NAMALWA (cell line): ENCODE results near the gene FAM81B.

Experiments
- DNase-seq: peaks from one replicate; pipeline ENCODE4 v3.0.0-alpha.2; 2015; ENCODE audit warnings: low spot score

Gene FAM81B

DNA sequence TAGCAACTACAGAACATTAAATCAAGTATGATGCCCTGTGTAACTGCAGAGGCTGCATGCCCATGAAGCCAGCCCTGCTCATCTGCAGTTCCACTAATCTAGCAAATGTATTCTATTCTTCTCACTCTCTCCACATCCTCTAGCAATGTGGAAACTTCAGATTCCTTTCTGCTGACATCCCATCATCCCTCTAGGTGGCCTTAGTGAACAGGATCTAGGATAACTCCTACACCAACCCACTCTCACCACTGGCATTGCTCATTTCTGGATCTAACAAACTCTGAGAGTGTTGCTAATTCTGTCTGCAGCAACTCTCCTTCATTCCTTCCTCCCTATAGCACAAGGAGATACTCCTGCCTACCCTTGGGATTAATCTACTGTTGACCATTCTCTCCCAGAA, 80.8 kb downstream of the FAM81B start:
- DNase-seq, result no peak

DNA sequence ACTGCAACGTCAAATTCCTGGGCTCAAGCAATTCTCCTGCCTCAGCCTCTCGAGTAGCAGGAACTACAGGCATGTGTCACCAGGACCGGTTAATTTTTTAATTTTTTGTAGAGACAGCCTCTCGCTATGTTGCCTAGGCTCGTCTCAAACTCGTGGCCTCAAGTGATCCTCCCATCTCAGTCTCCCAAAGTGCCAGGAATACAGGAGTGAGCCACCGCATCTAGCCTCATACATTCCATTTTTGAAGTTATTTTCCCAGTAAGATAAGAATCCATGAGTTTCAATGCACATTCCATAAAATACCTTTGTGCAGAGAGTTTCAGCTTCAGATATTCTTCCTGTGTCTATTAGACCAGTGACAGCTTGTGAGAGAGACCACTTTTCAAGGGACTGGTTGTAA, 93.3 kb downstream of the FAM81B start:
- no peak for DNase-seq

- no peak for DNase-seq
Measured at GRCh38 chr5:95486191-95486590, 95.0 kb downstream of the FAM81B start.

GRCh38 chr5:95487880-95488279, 96.7 kb downstream of the FAM81B start:
- DNase-seq, result no peak
